A549 (cell line): Measurements from ENCODE around the gene IDH2.

ENCODE experiments used
- KDM5A ChIP-seq: fragments of 200-600 bp; sonication (generic); IDR thresholded peaks from 2 replicates; pipeline ENCODE4 v1.6.1; 2016; ENCODE audit warnings: antibody characterized with exemption, mild to moderate bottlenecking
- RAD21 ChIP-seq, 2 experiments: fragments of >200 bp in 1 of 2; sonication (Bioruptor Twin) in 1 of 2; formaldehyde crosslinking in 1 of 2; IDR thresholded peaks in 1 of 2; conservative IDR thresholded peaks in 1 of 2; 2 replicates in 1 of 2; 3 replicates in 1 of 2; pipeline ENCODE4 v1.6.1; 2012 to 2018; ENCODE audit warnings: inconsistent platforms in 1 of 2

GRCh38 chr15:90083419-90083818, 18.8 kb downstream of the IDH2 start:
- TF ChIP-seq RAD21 (conservative IDR thresholded peaks at IDR 0.05 in 1 of 2, IDR thresholded peaks at IDR 0.05 in 1 of 2) (no peak), KDM5A (no peak)
